Keratinocyte (primary cell): Measurements from ENCODE around the gene ALK. TPM values are rescaled to one million over a fixed set of nuclear protein-coding genes. Genes with fewer than 3 reads are reported as not detected.

Experiments used
- DNase-seq: peaks from one replicate; pipeline ENCODE4 v3.0.0-alpha.2; 2011; ENCODE audit warnings: low read depth, missing footprints, low spot score
- FAIRE-seq: peaks from 2 replicates; lab custom pipeline; 2011; peaks lifted over from hg19 to GRCh38; lab: Jason Lieb, UNC
- H2AFZ ChIP-seq: 2 replicates; pipeline ENCODE4 v1.6.0; 2012; ENCODE audit warnings: low read length, control low read depth, inconsistent platforms; ENCODE audit not compliant: control insufficient read depth
- H3K27ac ChIP-seq: 2 replicates; pipeline ENCODE4 v1.5.1; 2011; ENCODE audit warnings: low read length; ENCODE audit not compliant: control insufficient read depth, insufficient read depth
- H3K27me3 ChIP-seq: 3 replicates; pipeline ENCODE4 v1.6.0; 2011; ENCODE audit warnings: low read length; ENCODE audit not compliant: control insufficient read depth, insufficient read depth; ENCODE audit errors: extremely low read depth
- H3K36me3 ChIP-seq, 2 experiments: 2 replicates in 1 of 2; 3 replicates in 1 of 2; pipeline ENCODE4 v1.5.1; 2011; ENCODE audit warnings: low read length in 2 of 2, mild to moderate bottlenecking in 1 of 2; ENCODE audit not compliant: control insufficient read depth in 2 of 2, insufficient read depth in 2 of 2; ENCODE audit errors: extremely low read depth in 1 of 2
- H3K4me1 ChIP-seq: 3 replicates; pipeline ENCODE4 v1.5.1; 2011; ENCODE audit warnings: low read length; ENCODE audit not compliant: control insufficient read depth, insufficient read depth; ENCODE audit errors: extremely low read depth
- H3K4me2 ChIP-seq: 3 replicates; pipeline ENCODE4 v1.6.0; 2011; ENCODE audit warnings: low read depth, low read length; ENCODE audit not compliant: control insufficient read depth, insufficient read depth; ENCODE audit errors: extremely low read depth
- H3K4me3 ChIP-seq, 3 experiments: fragments of 200-600 bp in 1 of 3; sonication (generic) in 1 of 3; 2 replicates in 2 of 3; 3 replicates in 1 of 3; pipeline ENCODE4 v1.5.1; 2011 to 2016; ENCODE audit warnings: low read length in 3 of 3, mild to moderate bottlenecking in 3 of 3, control low read depth in 2 of 3, inconsistent platforms in 1 of 3, low read depth in 1 of 3, mixed read lengths in 1 of 3, mixed run types in 1 of 3, moderate library complexity in 1 of 3; ENCODE audit not compliant: control insufficient read depth in 2 of 3, insufficient read depth in 2 of 3; ENCODE audit errors: extremely low read depth in 1 of 3
- H3K79me2 ChIP-seq: 2 replicates; pipeline ENCODE4 v1.6.0; 2012; ENCODE audit warnings: low read length; ENCODE audit not compliant: control insufficient read depth, insufficient read depth
- H3K9ac ChIP-seq: 3 replicates; pipeline ENCODE4 v1.6.0; 2011; ENCODE audit warnings: low read length; ENCODE audit not compliant: control insufficient read depth, insufficient read depth; ENCODE audit errors: extremely low read depth
- H3K9me1 ChIP-seq: 3 replicates; pipeline ENCODE4 v1.6.0; 2011; ENCODE audit warnings: low read length; ENCODE audit not compliant: control insufficient read depth, insufficient read depth; ENCODE audit errors: extremely low read depth
- H3K9me3 ChIP-seq: 2 replicates; pipeline ENCODE4 v1.5.1; 2012; ENCODE audit warnings: low read depth, low read length; ENCODE audit not compliant: control insufficient read depth
- H4K20me1 ChIP-seq: 3 replicates; pipeline ENCODE4 v1.6.0; 2011; ENCODE audit warnings: low read length; ENCODE audit not compliant: control insufficient read depth, insufficient read depth; ENCODE audit errors: extremely low read depth
- CTCF ChIP-seq, 3 experiments: IDR thresholded peaks in 1 of 3; conservative IDR thresholded peaks in 1 of 3; optimal IDR thresholded peaks in 1 of 3; 2 replicates in 2 of 3; 3 replicates in 1 of 3; pipeline versions ENCODE3 to v1.5.1; 2011; ENCODE audit warnings: low read length in 3 of 3, mild to moderate bottlenecking in 3 of 3, moderate library complexity in 2 of 3, control low read depth in 1 of 3, inconsistent platforms in 1 of 3; ENCODE audit not compliant: insufficient read depth in 2 of 3; ENCODE audit errors: extremely low read depth in 1 of 3
- EZH2 ChIP-seq: IDR thresholded peaks from one replicate; pipeline ENCODE4 v1.6.1; 2012; ENCODE audit warnings: inconsistent platforms, mild to moderate bottlenecking, low read length, moderate library complexity
- dilution Hi-C: fragments of 300-500 bp; cut with MboI; formaldehyde crosslinking; loops from one replicate; pipeline ENCODE4 v1.7.0; 2020; ENCODE audit warnings: low sequenced_read_pairs; ENCODE audit not compliant: extremely low pct_ligation_motif_present
- polyA plus RNA-seq, 5 experiments: library from polyadenylated mRNA; depleted of rRNA in 3 of 5; stranded (reverse) in 3 of 5; stranded (forward) in 1 of 5; unstranded in 1 of 5; fragments of >200 nt; gene quantifications; 1 replicate in 1 of 5; 2 replicates in 3 of 5; 3 replicates in 1 of 5; pipeline versions ENCODE4 v1.2.1 to v1.2.3, GENCODE V29; 2011 to 2012; ENCODE audit warnings: missing spikeins in 2 of 5, low read depth in 1 of 5, low replicate concordance in 1 of 5

The ALK gene
- polyA plus RNA-seq, 1 donor (not counting 4 experiments of a cell fraction or from before 2014, with no cell fraction given) = not detected

- Histone ChIP-seq H3K4me1 (no peaks in the 10 kb centered on the region), H4K20me1 (no peaks in the 10 kb centered on the region), H3K4me3 (no peak overlapping the region), H3K9me3 (no peaks in the 10 kb centered on the region), H3K36me3 (no peaks in the 10 kb centered on the region), H3K9ac (no peak overlapping the region), H2AFZ (no peak overlapping the region), H3K9me1 (no peaks in the 10 kb centered on the region), H3K27me3 (peaks cover 11% of the 10 kb centered on the region), H3K4me2 (no peak overlapping the region), H3K27ac (no peak overlapping the region), H3K79me2 (no peaks in the 10 kb centered on the region)
- TF ChIP-seq CTCF (optimal IDR thresholded peaks at IDR 0.05 in 1 of 3, IDR thresholded peaks at IDR 0.05 in 1 of 3, conservative IDR thresholded peaks at IDR 0.05 in 1 of 3; ENCODE audit: extremely low read depth in 1 of 3, insufficient read depth in 2 of 3, low read length in 3 of 3) (no peak), EZH2 (no peak)
- FAIRE-seq (no peak), DNase-seq (no peak)
- dilution Hi-C loops = no loop called here
Measured at GRCh38 chr2:29502460-29502911, 418.9 kb downstream of the ALK start.

- no peak overlapping the region for H3K4me2 ChIP-seq
- no peaks in the 10 kb centered on the region for H3K4me1 ChIP-seq
- no peaks in the 10 kb centered on the region for H3K9me3 ChIP-seq
- H3K9ac ChIP-seq = no peak overlapping the region
- H3K36me3 ChIP-seq = no peaks in the 10 kb centered on the region
- no peak overlapping the region for H2AFZ ChIP-seq
- H4K20me1 ChIP-seq = no peaks in the 10 kb centered on the region
- dilution Hi-C loops = no loop called here
- no peak overlapping the region for H3K4me3 ChIP-seq
- FAIRE-seq (no peak), DNase-seq (no peak)
- no peaks in the 10 kb centered on the region for H3K79me2 ChIP-seq
- no peak for TF ChIP-seq EZH2
- no peak for TF ChIP-seq CTCF (optimal IDR thresholded peaks at IDR 0.05 in 1 of 3, IDR thresholded peaks at IDR 0.05 in 1 of 3, conservative IDR thresholded peaks at IDR 0.05 in 1 of 3; ENCODE audit: extremely low read depth in 1 of 3, insufficient read depth in 2 of 3, low read length in 3 of 3)
- H3K27ac ChIP-seq = no peak overlapping the region
- peaks cover 11% of the 10 kb centered on the region for H3K27me3 ChIP-seq
- no peaks in the 10 kb centered on the region for H3K9me1 ChIP-seq
Measured at GRCh38 chr2:29497375-29497774, 424.0 kb downstream of the ALK start.
